ENCODE data around the gene FRMPD4.

The FRMPD4 gene

DNA sequence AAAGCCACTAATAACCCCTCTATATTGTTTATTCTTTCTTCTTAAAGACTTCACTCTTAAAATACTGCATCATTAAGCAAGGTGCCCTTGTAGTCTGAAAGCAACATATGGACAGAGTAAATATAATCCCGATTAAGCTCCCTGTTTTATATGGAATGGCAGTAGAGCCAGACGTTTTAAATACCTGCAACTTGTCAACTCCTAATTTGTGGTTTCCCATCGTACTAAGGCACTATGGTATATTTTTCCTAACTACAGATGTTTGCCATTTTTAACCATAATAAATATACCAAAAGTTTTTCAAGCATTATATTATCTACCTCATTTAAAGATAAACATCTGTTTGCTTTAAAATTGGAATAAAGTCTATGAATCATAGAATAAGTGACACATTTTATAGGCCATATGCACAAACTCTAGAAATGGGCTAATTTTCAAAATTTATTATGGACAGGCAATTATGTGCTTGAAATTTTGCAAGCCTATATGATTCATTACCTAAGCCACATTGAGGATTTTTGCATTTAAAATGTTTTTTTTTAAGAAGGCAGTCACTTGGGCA, 194.6 kb downstream of the FRMPD4 start:
- TF ChIP-seq, protein P1, sequence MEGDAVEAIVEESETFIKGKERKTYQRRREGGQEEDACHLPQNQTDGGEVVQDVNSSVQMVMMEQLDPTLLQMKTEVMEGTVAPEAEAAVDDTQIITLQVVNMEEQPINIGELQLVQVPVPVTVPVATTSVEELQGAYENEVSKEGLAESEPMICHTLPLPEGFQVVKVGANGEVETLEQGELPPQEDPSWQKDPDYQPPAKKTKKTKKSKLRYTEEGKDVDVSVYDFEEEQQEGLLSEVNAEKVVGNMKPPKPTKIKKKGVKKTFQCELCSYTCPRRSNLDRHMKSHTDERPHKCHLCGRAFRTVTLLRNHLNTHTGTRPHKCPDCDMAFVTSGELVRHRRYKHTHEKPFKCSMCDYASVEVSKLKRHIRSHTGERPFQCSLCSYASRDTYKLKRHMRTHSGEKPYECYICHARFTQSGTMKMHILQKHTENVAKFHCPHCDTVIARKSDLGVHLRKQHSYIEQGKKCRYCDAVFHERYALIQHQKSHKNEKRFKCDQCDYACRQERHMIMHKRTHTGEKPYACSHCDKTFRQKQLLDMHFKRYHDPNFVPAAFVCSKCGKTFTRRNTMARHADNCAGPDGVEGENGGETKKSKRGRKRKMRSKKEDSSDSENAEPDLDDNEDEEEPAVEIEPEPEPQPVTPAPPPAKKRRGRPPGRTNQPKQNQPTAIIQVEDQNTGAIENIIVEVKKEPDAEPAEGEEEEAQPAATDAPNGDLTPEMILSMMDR (conservative IDR thresholded peaks at IDR 0.05), result no peak
- TF ChIP-seq ZFX (IDR thresholded peaks at IDR 0.05), result no peak
- no peak overlapping the region for H3K27ac ChIP-seq

DNA sequence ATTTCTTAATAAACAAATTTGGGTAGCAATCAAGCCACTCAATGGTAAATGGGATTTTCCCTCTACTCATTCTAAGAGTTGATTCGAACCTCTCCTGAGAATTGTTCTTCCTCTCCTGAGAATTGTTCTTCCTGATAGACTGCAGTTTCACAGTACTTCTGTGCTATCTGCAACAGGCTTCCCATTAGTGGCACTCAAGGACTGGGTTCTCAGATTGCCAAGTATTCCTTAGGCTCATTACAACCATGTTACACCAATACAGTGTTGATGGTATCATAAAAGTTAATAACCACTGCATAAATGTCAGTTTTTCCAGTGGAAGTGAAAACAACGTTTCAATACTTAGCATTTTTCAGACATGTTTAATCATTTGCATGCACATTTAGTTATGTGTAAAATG, 201.6 kb downstream of the FRMPD4 start:
- no peak overlapping the region for H3K27ac ChIP-seq

DNA sequence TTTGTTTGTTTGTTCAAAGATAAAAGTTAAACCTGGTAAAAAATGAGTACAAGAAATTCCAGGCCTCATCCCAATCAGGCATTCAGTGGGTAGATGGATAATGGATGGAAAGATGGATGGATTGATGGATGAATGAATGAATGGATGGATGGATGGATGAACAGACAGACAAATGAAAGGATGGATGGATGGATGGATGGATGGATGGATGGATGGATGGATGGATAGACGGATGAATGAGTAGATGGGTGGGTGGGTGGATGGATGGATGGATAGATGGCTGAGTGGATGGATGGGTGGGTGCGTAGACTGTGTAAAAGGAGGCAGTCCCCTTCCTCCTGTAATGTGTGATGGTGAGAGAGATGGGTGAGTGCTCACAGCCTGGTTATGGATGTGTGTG, 206.7 kb downstream of the FRMPD4 start:
- TF ChIP-seq, protein P1 (conservative IDR thresholded peaks at IDR 0.05), result no peak
- no peak for TF ChIP-seq ZFX (IDR thresholded peaks at IDR 0.05)
- no peak overlapping the region for H3K27ac ChIP-seq

More for the DNA sequence above, 201.6 kb downstream of the FRMPD4 start:
- TF ChIP-seq, protein P1 (conservative IDR thresholded peaks at IDR 0.05), result no peak

DNA sequence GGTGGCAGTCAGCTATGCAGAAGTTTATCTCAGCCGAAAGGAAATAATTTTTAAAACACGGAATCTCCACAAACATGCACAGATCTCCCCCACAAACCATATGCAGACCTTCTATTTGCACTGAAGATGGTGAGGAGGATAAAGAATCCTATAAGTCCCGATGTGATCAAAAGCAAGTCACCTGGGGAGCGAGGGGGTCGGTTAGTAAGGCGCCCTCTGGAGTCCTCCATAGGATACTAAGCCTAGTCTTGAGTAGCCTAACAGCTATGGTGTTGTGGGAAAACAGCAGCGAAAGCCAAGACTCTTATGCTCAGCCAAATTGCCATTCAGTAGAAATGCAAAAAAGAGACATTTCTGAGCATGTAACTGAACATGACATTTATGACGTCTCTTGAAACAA, 210.9 kb downstream of the FRMPD4 start:
- no peak for TF ChIP-seq ZFX (IDR thresholded peaks at IDR 0.05)
- TF ChIP-seq, protein P1 (conservative IDR thresholded peaks at IDR 0.05), result peak; percentile 10
- no peak overlapping the region for H3K27ac ChIP-seq

DNA sequence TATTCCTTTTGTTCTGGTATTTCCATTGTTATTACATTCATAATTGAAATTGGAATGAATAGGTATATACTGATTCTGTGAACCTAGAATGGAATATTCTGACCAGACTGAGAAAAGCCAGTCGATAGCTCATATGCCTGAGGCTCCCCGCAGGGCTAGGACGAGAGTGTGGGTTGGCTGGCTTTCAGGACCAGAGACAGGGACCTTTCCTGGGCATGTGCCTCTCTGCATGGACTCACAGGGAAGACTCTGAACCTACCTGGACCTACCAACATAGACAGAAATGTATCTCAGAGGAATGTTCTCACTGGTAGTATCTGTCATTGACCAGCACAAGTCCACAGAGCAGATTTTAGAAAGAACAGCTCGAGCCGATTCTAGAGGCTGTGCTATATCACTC, 214.6 kb downstream of the FRMPD4 start:
- H3K27ac ChIP-seq, result no peak overlapping the region
- no peak for TF ChIP-seq ZFX (IDR thresholded peaks at IDR 0.05)
- TF ChIP-seq, protein P1 (conservative IDR thresholded peaks at IDR 0.05), result no peak

DNA sequence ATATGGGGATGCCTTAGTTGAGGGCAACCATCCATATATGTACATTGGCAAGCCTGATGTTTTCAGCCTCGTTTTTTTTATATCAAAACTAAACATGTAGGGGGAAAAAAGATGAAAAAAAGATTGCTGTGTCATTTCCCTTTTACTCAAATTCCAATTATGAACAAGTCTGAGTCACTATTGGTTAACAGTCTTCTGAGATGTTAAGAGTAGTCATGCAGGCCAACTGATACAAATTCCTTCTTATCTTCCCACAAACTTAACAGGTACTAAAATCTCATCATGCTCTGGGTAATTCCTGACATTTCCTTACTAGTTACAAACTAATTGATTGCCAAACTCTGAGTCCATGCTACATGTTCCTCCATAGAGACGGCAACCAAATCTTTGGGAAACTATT, 222.1 kb downstream of the FRMPD4 start:
- H3K27ac ChIP-seq, result no peak overlapping the region
- TF ChIP-seq, protein P1 (conservative IDR thresholded peaks at IDR 0.05), result no peak
- TF ChIP-seq ZFX (IDR thresholded peaks at IDR 0.05), result no peak

DNA sequence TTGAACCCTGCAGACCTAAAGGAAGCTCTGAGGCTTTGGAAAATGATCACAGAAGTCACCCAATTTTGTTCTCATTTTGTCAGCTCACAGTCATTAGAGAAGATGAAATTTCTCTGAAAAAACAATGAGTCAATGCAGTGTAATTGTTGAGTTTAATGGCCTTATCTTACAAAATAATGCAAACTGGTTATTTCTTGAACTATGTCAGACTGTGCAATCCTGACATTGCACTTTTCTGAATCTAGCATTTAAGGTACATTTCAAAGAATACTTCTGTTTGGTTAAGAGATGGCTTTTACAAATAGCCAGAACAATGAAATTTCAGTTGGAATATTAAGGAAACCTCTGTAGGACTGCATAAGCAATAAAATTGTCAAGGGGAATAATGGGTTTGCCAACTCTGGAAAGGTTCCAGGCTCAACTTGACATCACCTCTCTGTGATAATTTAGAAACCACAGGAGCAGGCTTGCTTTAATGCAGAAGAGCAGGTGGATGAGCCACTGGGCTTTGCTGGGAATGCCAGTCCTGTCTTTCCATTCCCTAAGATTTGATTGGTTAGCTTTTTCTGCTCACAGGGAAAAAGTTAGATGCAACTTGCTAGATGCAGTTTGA, 222.8 kb downstream of the FRMPD4 start:
- TF ChIP-seq, protein P1 (conservative IDR thresholded peaks at IDR 0.05), result no peak
- no peak for TF ChIP-seq ZFX (IDR thresholded peaks at IDR 0.05)
- no peak overlapping the region for H3K27ac ChIP-seq
